ENCODE results near the gene SH3D21. TPM values are rescaled to one million over a fixed set of nuclear protein-coding genes. Genes with fewer than 3 reads are reported as not detected.

SH3D21 gene
- total RNA-seq, 3 donors from 2014 or later (not counting 1 experiment from before 2014, with no cell fraction given) = 1.9 to 2.6 (median 2.5) TPM

- intact Hi-C loops (cut with micrococcal nuclease) = no loop called here
- no peaks in the 10 kb centered on the region for H3K27me3 ChIP-seq (ENCODE audit: control insufficient read depth, insufficient read depth, low read length)
- no peak overlapping the region for H3K4me3 ChIP-seq (ENCODE audit: low read length)
- H3K27ac Mint-ChIP-seq = no peak overlapping the region
- peaks cover under 1 to 8% of the 10 kb centered on the region in 2 donors for H3K4me1 Mint-ChIP-seq
- H3K4me1 ChIP-seq (ENCODE audit: control insufficient read depth, insufficient read depth, low read length) = no peaks in the 10 kb centered on the region
- H3K27me3 Mint-ChIP-seq (ENCODE audit: low read depth in 2 of 2) = peaks cover 0 to 7% of the 10 kb centered on the region in 2 donors
- H3K27ac ChIP-seq (ENCODE audit: low read length) = no peak overlapping the region
- ATAC-seq = no peak
- whole genome bisulfite sequencing (ENCODE audit: insufficient coverage) = 84% methylated on average over 9 of the region's 9 CpGs
- H3K9me3 ChIP-seq (ENCODE audit: control insufficient read depth, insufficient read depth, low read length) = no peaks in the 10 kb centered on the region
- no peaks in the 10 kb centered on the region for H3K36me3 Mint-ChIP-seq
- no peaks in the 10 kb centered on the region for H3K36me3 ChIP-seq (ENCODE audit: control insufficient read depth, insufficient read depth, low read length)
- no peak for DNase-seq
- no peaks in the 10 kb centered on the region for H3K9me3 Mint-ChIP-seq
- TF ChIP-seq CTCF (IDR thresholded peaks at IDR 0.05) = no peak
- no peak overlapping the region for H3K4me3 Mint-ChIP-seq
These were observed 23.6 kb downstream of the SH3D21 start for GRCh38 chr1:36329817-36330216.

GRCh38 chr1:36330940-36331339 lies 24.8 kb downstream of the SH3D21 start:
- WGBS (ENCODE audit: insufficient coverage) = 95% methylated on average over 15 of the region's 15 CpGs
- Histone ChIP-seq H3K4me3 (ENCODE audit: low read length) (no peak overlapping the region), H3K27ac (ENCODE audit: low read length) (no peak overlapping the region), H3K4me1 (ENCODE audit: control insufficient read depth, insufficient read depth, low read length) (no peaks in the 10 kb centered on the region), H3K36me3 (ENCODE audit: control insufficient read depth, insufficient read depth, low read length) (no peaks in the 10 kb centered on the region), H3K9me3 (ENCODE audit: control insufficient read depth, insufficient read depth, low read length) (no peaks in the 10 kb centered on the region), H3K27me3 (ENCODE audit: control insufficient read depth, insufficient read depth, low read length) (no peaks in the 10 kb centered on the region)
- no peaks in the 10 kb centered on the region for H3K9me3 Mint-ChIP-seq
- intact Hi-C loops (cut with micrococcal nuclease) = no loop called here
- H3K36me3 Mint-ChIP-seq = no peaks in the 10 kb centered on the region
- ATAC-seq = no peak
- H3K4me1 Mint-ChIP-seq = peaks cover 0 to 8% of the 10 kb centered on the region in 2 donors
- no peak for TF ChIP-seq CTCF (IDR thresholded peaks at IDR 0.05)
- H3K27ac Mint-ChIP-seq = no peak overlapping the region
- no peak overlapping the region for H3K4me3 Mint-ChIP-seq
- DNase-seq = no peak
- peaks cover 0 to 7% of the 10 kb centered on the region in 2 donors for H3K27me3 Mint-ChIP-seq (ENCODE audit: low read depth in 2 of 2)

- Histone ChIP-seq H3K4me1 (ENCODE audit: control insufficient read depth, insufficient read depth, low read length) (peaks cover 5% of the 10 kb centered on the region), H3K27ac (ENCODE audit: low read length) (no peak overlapping the region), H3K9me3 (ENCODE audit: control insufficient read depth, insufficient read depth, low read length) (no peaks in the 10 kb centered on the region), H3K4me3 (ENCODE audit: low read length) (no peak overlapping the region), H3K27me3 (ENCODE audit: control insufficient read depth, insufficient read depth, low read length) (no peaks in the 10 kb centered on the region), H3K36me3 (ENCODE audit: control insufficient read depth, insufficient read depth, low read length) (peaks cover 4% of the 10 kb centered on the region)
- Mint-ChIP-seq H3K27me3 (ENCODE audit: low read depth in 2 of 2) (no peaks in the 10 kb centered on the region), H3K4me1 (peaks cover 0 to 13% of the 10 kb centered on the region in 2 donors), H3K27ac (peak overlapping the region in 1 of 2 donors; percentile 59), H3K9me3 (no peaks in the 10 kb centered on the region), H3K4me3 (no peak overlapping the region), H3K36me3 (peaks cover 7% of the 10 kb centered on the region)
- TF ChIP-seq CTCF (IDR thresholded peaks at IDR 0.05) = no peak
- intact Hi-C loops (cut with micrococcal nuclease) = no loop called here
- 79% methylated on average over 6 of the region's 6 CpGs for WGBS (ENCODE audit: insufficient coverage)
- DNase-seq (no peak), ATAC-seq (no peak)
These were observed 31.7 kb downstream of the SH3D21 start for GRCh38 chr1:36337830-36338229.

GRCh38 chr1:36339215-36339614 lies 33.0 kb downstream of the SH3D21 start:
- peak overlapping the region in 1 of 2 donors; percentile 10 for H3K27ac Mint-ChIP-seq
- Histone ChIP-seq H3K36me3 (ENCODE audit: control insufficient read depth, insufficient read depth, low read length) (peaks cover 11% of the 10 kb centered on the region), H3K27ac (ENCODE audit: low read length) (no peak overlapping the region)

More at GRCh38 chr1:36339215-36339614, 33.0 kb downstream of the SH3D21 start:
- no peaks in the 10 kb centered on the region for H3K9me3 ChIP-seq (ENCODE audit: control insufficient read depth, insufficient read depth, low read length)
- peaks cover 0 to 13% of the 10 kb centered on the region in 2 donors for H3K4me1 Mint-ChIP-seq
- DNase-seq = no peak
- no peak overlapping the region for H3K4me3 Mint-ChIP-seq
- H3K4me3 ChIP-seq (ENCODE audit: low read length) = no peak overlapping the region
- H3K27me3 ChIP-seq (ENCODE audit: control insufficient read depth, insufficient read depth, low read length) = no peaks in the 10 kb centered on the region
- intact Hi-C loops (cut with micrococcal nuclease) = no loop called here
- no peaks in the 10 kb centered on the region for H3K9me3 Mint-ChIP-seq
- 83% methylated on average over 7 of the region's 7 CpGs for WGBS (ENCODE audit: insufficient coverage)
- no peaks in the 10 kb centered on the region for H3K27me3 Mint-ChIP-seq (ENCODE audit: low read depth in 2 of 2)
- H3K36me3 Mint-ChIP-seq = peaks cover 7% of the 10 kb centered on the region
- H3K4me1 ChIP-seq (ENCODE audit: control insufficient read depth, insufficient read depth, low read length) = peaks cover 5% of the 10 kb centered on the region
- no peak for TF ChIP-seq CTCF (IDR thresholded peaks at IDR 0.05)
- ATAC-seq = no peak

All from natural killer cell (primary cell).